ENCODE data around the gene TSPEAR.

Gene TSPEAR

GRCh38 chr21:44523567-44524413 is 187.6 kb downstream of the TSPEAR start:
- Mint-ChIP-seq H3K9me3 (ENCODE audit: low read depth) (no peaks in the 10 kb centered on the region), H3K27ac (no peak overlapping the region), H3K36me3 (no peaks in the 10 kb centered on the region), H3K27me3 (no peaks in the 10 kb centered on the region), H3K4me3 (no peak overlapping the region), H3K4me1 (ENCODE audit: low read depth) (no peaks in the 10 kb centered on the region)

- Mint-ChIP-seq H3K9me3 (ENCODE audit: low read depth) (no peaks in the 10 kb centered on the region), H3K36me3 (no peaks in the 10 kb centered on the region), H3K27ac (no peak overlapping the region), H3K4me1 (ENCODE audit: low read depth) (no peaks in the 10 kb centered on the region), H3K27me3 (no peaks in the 10 kb centered on the region), H3K4me3 (no peak overlapping the region)
These were observed 188.6 kb downstream of the TSPEAR start for GRCh38 chr21:44522753-44523204.

- no peaks in the 10 kb centered on the region for H3K4me1 Mint-ChIP-seq (ENCODE audit: low read depth)
- no peak overlapping the region for H3K4me3 Mint-ChIP-seq
- H3K9me3 Mint-ChIP-seq (ENCODE audit: low read depth): no peaks in the 10 kb centered on the region
- H3K36me3 Mint-ChIP-seq: no peaks in the 10 kb centered on the region
- no peak overlapping the region for H3K27ac Mint-ChIP-seq
- H3K27me3 Mint-ChIP-seq: no peaks in the 10 kb centered on the region
These were observed 189.2 kb downstream of the TSPEAR start for GRCh38 chr21:44521928-44522752.

- Mint-ChIP-seq H3K4me3 (no peak overlapping the region), H3K4me1 (ENCODE audit: low read depth) (no peaks in the 10 kb centered on the region), H3K27me3 (no peaks in the 10 kb centered on the region), H3K36me3 (no peaks in the 10 kb centered on the region), H3K9me3 (ENCODE audit: low read depth) (no peaks in the 10 kb centered on the region), H3K27ac (no peak overlapping the region)
These were observed 190.0 kb downstream of the TSPEAR start for GRCh38 chr21:44521301-44521927.

GRCh38 chr21:44520326-44521300 is 190.8 kb downstream of the TSPEAR start:
- Mint-ChIP-seq H3K9me3 (ENCODE audit: low read depth) (no peaks in the 10 kb centered on the region), H3K4me3 (no peak overlapping the region), H3K27me3 (no peaks in the 10 kb centered on the region), H3K27ac (no peak overlapping the region), H3K4me1 (ENCODE audit: low read depth) (no peaks in the 10 kb centered on the region), H3K36me3 (no peaks in the 10 kb centered on the region)

- Mint-ChIP-seq H3K27ac (no peak overlapping the region), H3K36me3 (no peaks in the 10 kb centered on the region), H3K27me3 (no peaks in the 10 kb centered on the region), H3K4me3 (no peak overlapping the region), H3K4me1 (ENCODE audit: low read depth) (no peaks in the 10 kb centered on the region), H3K9me3 (ENCODE audit: low read depth) (no peaks in the 10 kb centered on the region)
These were observed 191.7 kb downstream of the TSPEAR start for GRCh38 chr21:44519346-44520325.

- Mint-ChIP-seq H3K9me3 (ENCODE audit: low read depth) (no peaks in the 10 kb centered on the region), H3K36me3 (no peaks in the 10 kb centered on the region), H3K4me3 (no peak overlapping the region), H3K27ac (no peak overlapping the region), H3K27me3 (no peaks in the 10 kb centered on the region), H3K4me1 (ENCODE audit: low read depth) (no peaks in the 10 kb centered on the region)
These were observed 192.7 kb downstream of the TSPEAR start for GRCh38 chr21:44518686-44519085.

GRCh38 chr21:44517175-44517899 is 194.0 kb downstream of the TSPEAR start:
- Mint-ChIP-seq H3K27me3 (no peaks in the 10 kb centered on the region), H3K4me1 (ENCODE audit: low read depth) (no peaks in the 10 kb centered on the region), H3K27ac (no peak overlapping the region), H3K9me3 (ENCODE audit: low read depth) (no peaks in the 10 kb centered on the region), H3K36me3 (no peaks in the 10 kb centered on the region), H3K4me3 (no peak overlapping the region)

- H3K27me3 Mint-ChIP-seq: no peaks in the 10 kb centered on the region
- H3K9me3 Mint-ChIP-seq (ENCODE audit: low read depth): no peaks in the 10 kb centered on the region
- no peaks in the 10 kb centered on the region for H3K36me3 Mint-ChIP-seq
- no peak overlapping the region for H3K27ac Mint-ChIP-seq
- H3K4me1 Mint-ChIP-seq (ENCODE audit: low read depth): no peaks in the 10 kb centered on the region
- H3K4me3 Mint-ChIP-seq: no peak overlapping the region
These were observed 194.6 kb downstream of the TSPEAR start for GRCh38 chr21:44516828-44517174.

GRCh38 chr21:44516342-44516741 is 195.0 kb downstream of the TSPEAR start:
- Mint-ChIP-seq H3K9me3 (ENCODE audit: low read depth) (no peaks in the 10 kb centered on the region), H3K27ac (no peak overlapping the region), H3K36me3 (no peaks in the 10 kb centered on the region), H3K4me3 (no peak overlapping the region), H3K4me1 (ENCODE audit: low read depth) (no peaks in the 10 kb centered on the region), H3K27me3 (no peaks in the 10 kb centered on the region)

- Mint-ChIP-seq H3K27ac (no peak overlapping the region), H3K4me3 (no peak overlapping the region), H3K36me3 (no peaks in the 10 kb centered on the region), H3K4me1 (ENCODE audit: low read depth) (no peaks in the 10 kb centered on the region), H3K9me3 (ENCODE audit: low read depth) (no peaks in the 10 kb centered on the region), H3K27me3 (no peaks in the 10 kb centered on the region)
These were observed 195.8 kb downstream of the TSPEAR start for GRCh38 chr21:44515359-44516165.

GRCh38 chr21:44514746-44515358 is 196.5 kb downstream of the TSPEAR start:
- Mint-ChIP-seq H3K27me3 (no peaks in the 10 kb centered on the region), H3K4me3 (no peak overlapping the region), H3K4me1 (ENCODE audit: low read depth) (no peaks in the 10 kb centered on the region), H3K36me3 (no peaks in the 10 kb centered on the region), H3K27ac (no peak overlapping the region), H3K9me3 (ENCODE audit: low read depth) (no peaks in the 10 kb centered on the region)

All from activated naive CD8-positive, alpha-beta T cell (primary cell).